HG03108 (cell line): ENCODE data around the gene PLIN5.

Source experiments
- ATAC-seq: cut with Tn5 transposase; IDR thresholded peaks from one replicate; pipeline ENCODE4 v1.9.1; 2021; ENCODE audit warnings: moderate library complexity; ENCODE audit not compliant: unreplicated experiment

PLIN5 gene

GRCh38 chr19:4524808-4525562 is 10.0 kb downstream of the PLIN5 start:
- ATAC-seq: no peak

- ATAC-seq: no peak
Measured at GRCh38 chr19:4523306-4524110, 11.5 kb downstream of the PLIN5 start.

GRCh38 chr19:4522291-4523002 is 12.6 kb downstream of the PLIN5 start:
- ATAC-seq: no peak

- no peak for ATAC-seq
Measured at GRCh38 chr19:4521888-4522242, 13.2 kb downstream of the PLIN5 start.

- ATAC-seq: no peak
Measured at GRCh38 chr19:4521170-4521887, 13.7 kb downstream of the PLIN5 start.

- ATAC-seq: no peak
Measured at GRCh38 chr19:4519521-4520277, 15.3 kb downstream of the PLIN5 start.

- ATAC-seq: no peak
Measured at GRCh38 chr19:4519172-4519496, 15.9 kb downstream of the PLIN5 start.

GRCh38 chr19:4518345-4519171 is 16.5 kb downstream of the PLIN5 start, which contains the start of gene PLIN4:
PLIN4 (minus strand) TSS chr19:4518486; CDS start chr19:4518272, 214 bp downstream.
- no peak for ATAC-seq

GRCh38 chr19:4517451-4518057 is 17.5 kb downstream of the PLIN5 start:
- ATAC-seq: no peak

- ATAC-seq: no peak
Measured at GRCh38 chr19:4516939-4517300, 18.1 kb downstream of the PLIN5 start.

- no peak for ATAC-seq
Measured at GRCh38 chr19:4516199-4516938, 18.7 kb downstream of the PLIN5 start.

- no peak for ATAC-seq
Measured at GRCh38 chr19:4515732-4516131, 19.3 kb downstream of the PLIN5 start.

- ATAC-seq: no peak
Measured at GRCh38 chr19:4513248-4513647, 21.8 kb downstream of the PLIN5 start.

- no peak for ATAC-seq
Measured at GRCh38 chr19:4512070-4512469, 23.0 kb downstream of the PLIN5 start.

GRCh38 chr19:4511300-4512054 is 23.5 kb downstream of the PLIN5 start:
- ATAC-seq: no peak

- ATAC-seq: no peak
Measured at GRCh38 chr19:4510435-4511255, 24.4 kb downstream of the PLIN5 start.

- ATAC-seq: no peak
Measured at GRCh38 chr19:4508698-4509097, 26.3 kb downstream of the PLIN5 start.
